Karpas-422 (cell line): Measurements from ENCODE around the gene LDAF1. TPM values are rescaled to one million over a fixed set of nuclear protein-coding genes. Genes with fewer than 3 reads are reported as not detected.

Source experiments
- DNase-seq: peaks from one replicate; pipeline ENCODE4 v3.0.0-alpha.2; 2015
- H2AFZ ChIP-seq: fragments of 200-600 bp; sonication (generic); 2 replicates; pipeline ENCODE4 v1.6.1; 2014; ENCODE audit warnings: antibody characterized with exemption, low read length, mixed read lengths
- H3K27ac ChIP-seq: fragments of 200-600 bp; sonication (generic); 2 replicates; pipeline ENCODE4 v1.5.1; 2014; ENCODE audit warnings: mild to moderate bottlenecking, low read length, moderate library complexity
- H3K27me3 ChIP-seq: fragments of 200-600 bp; sonication (generic); 2 replicates; pipeline ENCODE4 v1.6.1; 2014; ENCODE audit warnings: low read length, mixed read lengths
- H3K36me3 ChIP-seq: fragments of 200-600 bp; sonication (generic); 2 replicates; pipeline ENCODE4 v1.6.1; 2014; ENCODE audit warnings: low read length, mixed read lengths; ENCODE audit not compliant: insufficient read depth
- H3K4me1 ChIP-seq: fragments of 200-600 bp; sonication (generic); 2 replicates; pipeline ENCODE4 v1.6.1; 2014; ENCODE audit warnings: mild to moderate bottlenecking, low read length, mixed read lengths
- H3K4me2 ChIP-seq: fragments of 200-600 bp; sonication (generic); 2 replicates; pipeline ENCODE4 v1.6.1; 2014; ENCODE audit warnings: low read length, low read depth, mild to moderate bottlenecking; ENCODE audit not compliant: poor library complexity, severe bottlenecking
- H3K4me3 ChIP-seq: fragments of 200-600 bp; sonication (generic); 2 replicates; pipeline ENCODE4 v1.5.1; 2014; ENCODE audit warnings: mild to moderate bottlenecking, antibody characterized with exemption, low read length, mixed read lengths
- H3K79me2 ChIP-seq: fragments of 200-600 bp; sonication (generic); 2 replicates; pipeline ENCODE4 v1.6.1; 2014; ENCODE audit warnings: mild to moderate bottlenecking, low read length, mixed read lengths
- H3K9ac ChIP-seq: fragments of 200-600 bp; sonication (generic); 2 replicates; pipeline ENCODE4 v1.6.0; 2014; ENCODE audit warnings: low read length
- H3K9me2 ChIP-seq: fragments of 200-600 bp; sonication (generic), shearing (Covaris generic); replicated peaks from 2 replicates; pipeline ENCODE4 v1.6.0; 2014; ENCODE audit warnings: mild to moderate bottlenecking, low read length, moderate library complexity; ENCODE audit not compliant: insufficient read depth
- H3K9me3 ChIP-seq: fragments of 300-700, 200-600 bp; sonication (generic); 2 replicates; pipeline ENCODE4 v1.6.1; 2014; ENCODE audit warnings: low read length, mixed read lengths
- H4K20me1 ChIP-seq: fragments of 200-600 bp; sonication (generic); 2 replicates; pipeline ENCODE4 v1.6.1; 2014; ENCODE audit warnings: mild to moderate bottlenecking, antibody characterized with exemption, low read length, low read depth; ENCODE audit not compliant: insufficient read depth
- total RNA-seq: library from RNA; depleted of rRNA; stranded (reverse); fragments of >200 nt; shearing (Covaris generic); gene quantifications from 2 replicates; pipeline ENCODE4 v1.2.3, GENCODE V29; 2014; ENCODE audit warnings: low replicate concordance; rRNA removed

Gene LDAF1
- total RNA-seq, 1 experiment from 2014 or later: 48.3 TPM

- H2AFZ ChIP-seq: no peak overlapping the region
- no peaks in the 10 kb centered on the region for H4K20me1 ChIP-seq
- H3K4me2 ChIP-seq: no peak overlapping the region
- no peak overlapping the region for H3K9ac ChIP-seq
- H3K27ac ChIP-seq: no peak overlapping the region
- no peaks in the 10 kb centered on the region for H3K9me3 ChIP-seq
- no peaks in the 10 kb centered on the region for H3K36me3 ChIP-seq
- H3K4me1 ChIP-seq: peaks cover 28% of the 10 kb centered on the region
- H3K9me2 ChIP-seq: no peaks in the 10 kb centered on the region
- no peaks in the 10 kb centered on the region for H3K27me3 ChIP-seq
- H3K79me2 ChIP-seq: no peaks in the 10 kb centered on the region
- no peak for DNase-seq
- H3K4me3 ChIP-seq: no peak overlapping the region
Measured at GRCh38 chr16:21224800-21225199, 66.3 kb downstream of the LDAF1 start.

DNA sequence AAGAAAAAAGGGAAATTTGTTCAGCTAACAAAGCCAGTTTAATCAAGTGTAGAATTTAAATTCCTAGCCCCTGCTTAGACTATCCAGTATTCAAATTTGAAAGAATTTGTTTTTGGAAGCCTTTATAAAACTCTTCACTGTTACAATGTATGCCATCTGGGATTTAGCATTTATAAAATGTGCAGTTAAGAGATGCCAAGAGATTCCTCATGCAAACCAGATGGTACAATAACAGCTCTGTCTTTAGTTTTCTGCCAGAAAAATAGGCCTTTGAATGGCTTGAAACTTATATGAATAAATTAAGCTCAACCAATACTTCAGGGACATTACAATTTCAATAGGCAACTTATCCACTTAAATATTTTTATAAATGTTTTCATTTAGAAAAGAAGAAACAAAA lies 68.3 kb downstream of the LDAF1 start:
- Histone ChIP-seq H2AFZ (no peak overlapping the region), H3K9ac (no peak overlapping the region), H3K79me2 (no peaks in the 10 kb centered on the region), H3K9me3 (no peaks in the 10 kb centered on the region), H4K20me1 (no peaks in the 10 kb centered on the region), H3K4me1 (peaks cover 28% of the 10 kb centered on the region), H3K27me3 (no peaks in the 10 kb centered on the region), H3K4me2 (no peak overlapping the region), H3K4me3 (no peak overlapping the region), H3K27ac (no peak overlapping the region), H3K36me3 (no peaks in the 10 kb centered on the region), H3K9me2 (no peaks in the 10 kb centered on the region)
- DNase-seq: no peak

DNA sequence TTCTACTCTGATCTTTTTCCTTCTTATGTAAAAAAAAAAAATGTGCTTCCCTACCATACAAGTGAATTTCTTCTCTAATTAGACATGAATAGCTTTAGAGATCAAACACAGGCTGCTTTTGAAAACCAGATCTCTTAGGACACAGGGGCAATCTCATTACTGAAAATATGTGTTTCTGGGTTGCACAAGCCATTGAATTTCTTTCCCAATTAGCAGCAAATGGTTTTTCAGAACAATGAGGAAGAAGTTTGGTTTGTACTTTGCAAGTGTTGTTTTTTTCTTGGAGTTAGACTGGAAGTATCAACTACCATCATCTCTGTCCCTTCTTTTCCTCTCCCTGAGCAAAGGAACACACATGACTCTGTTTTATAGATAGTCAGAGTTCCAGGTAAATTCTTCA lies 69.4 kb downstream of the LDAF1 start:
- no peak overlapping the region for H3K4me3 ChIP-seq
- no peaks in the 10 kb centered on the region for H3K79me2 ChIP-seq
- H3K4me2 ChIP-seq: no peak overlapping the region
- H3K36me3 ChIP-seq: no peaks in the 10 kb centered on the region
- no peaks in the 10 kb centered on the region for H4K20me1 ChIP-seq
- no peaks in the 10 kb centered on the region for H3K27me3 ChIP-seq
- DNase-seq: no peak
- H3K9me3 ChIP-seq: no peaks in the 10 kb centered on the region
- no peak overlapping the region for H2AFZ ChIP-seq
- no peak overlapping the region for H3K9ac ChIP-seq
- H3K27ac ChIP-seq: no peak overlapping the region
- H3K9me2 ChIP-seq: no peaks in the 10 kb centered on the region
- H3K4me1 ChIP-seq: peaks cover 18% of the 10 kb centered on the region

DNA sequence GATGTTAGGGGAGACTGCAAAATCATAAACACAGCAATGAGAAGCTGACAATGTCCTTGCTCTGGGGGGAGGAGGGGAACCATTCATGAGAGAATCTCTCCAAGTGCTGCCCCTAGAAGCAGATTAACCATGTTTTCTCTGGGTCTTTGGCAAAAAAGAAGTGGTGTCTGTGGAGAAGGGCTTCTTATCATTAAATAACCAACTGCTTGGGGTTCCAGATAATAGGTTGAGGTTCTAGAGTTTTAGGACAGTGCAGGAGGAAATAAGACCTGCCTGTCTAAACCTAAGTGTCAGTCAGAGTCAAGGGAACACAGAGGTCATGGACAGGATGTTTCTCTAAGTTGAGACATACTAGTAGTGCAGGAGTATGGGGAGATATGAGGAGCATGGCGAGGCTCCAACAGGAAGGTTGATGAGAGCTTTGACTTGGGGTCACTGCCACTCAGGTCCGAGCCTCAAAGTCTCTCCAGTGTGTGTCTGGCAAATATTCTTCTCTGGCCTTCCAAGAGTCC lies 69.9 kb downstream of the LDAF1 start:
- Histone ChIP-seq H2AFZ (no peak overlapping the region), H3K4me2 (no peak overlapping the region), H3K79me2 (no peaks in the 10 kb centered on the region), H4K20me1 (no peaks in the 10 kb centered on the region), H3K27ac (no peak overlapping the region), H3K27me3 (no peaks in the 10 kb centered on the region), H3K4me1 (peaks cover 15% of the 10 kb centered on the region), H3K9me2 (no peaks in the 10 kb centered on the region), H3K4me3 (no peak overlapping the region), H3K9me3 (no peaks in the 10 kb centered on the region), H3K9ac (no peak overlapping the region), H3K36me3 (no peaks in the 10 kb centered on the region)
- DNase-seq: no peak

Other genes with a start within 250 kb of the LDAF1 start
- not detected in 2 replicates for gene DNAH3, start 7.8 kb upstream of the LDAF1 start, total RNA-seq
- not detected in 2 replicates for gene ZP2, start 52.9 kb downstream of the LDAF1 start, total RNA-seq
- gene ANKS4B, start 75.0 kb downstream of the LDAF1 start, total RNA-seq: not detected in 2 replicates
- gene CRYM, start 119.6 kb downstream of the LDAF1 start, total RNA-seq: 6.8 and 7.1 TPM in 2 replicates